PC-9 (cell line): ENCODE data around the gene GAS7. TPM values are rescaled to one million over a fixed set of nuclear protein-coding genes. Genes with fewer than 3 reads are reported as not detected.

Experiments used
- BruUV-seq: library from RNA; stranded (reverse); fragments of 400-500 nt; replicated peaks from 2 replicates; lab custom pipeline; 2021; lab: Mats Ljungman, UMichigan
- CTCF ChIA-PET: fragments of 300-600 bp; sonication (Branson Sonifier 250); formaldehyde crosslinking; loops from one replicate; lab custom pipeline; 2022; ENCODE audit warnings: antibody characterized with exemption; lab: Charles Lee
- POLR2A ChIA-PET: fragments of 300-600 bp; sonication (Branson Sonifier 250); formaldehyde crosslinking; loops from one replicate; lab custom pipeline; 2022; ENCODE audit warnings: antibody characterized with exemption; ENCODE audit not compliant: unreplicated experiment; lab: Charles Lee
- DNase-seq, 2 experiments: peaks; one replicate each; pipeline versions ENCODE4 v3.0.0 to v3.0.0-alpha.2; 2015 to 2022; ENCODE audit warnings: mixed read lengths in 1 of 2
- H2AFZ ChIP-seq: fragments of 200-600 bp; sonication (generic); 2 replicates; pipeline ENCODE4 v1.8.1; 2017; ENCODE audit warnings: antibody characterized with exemption
- H3F3A ChIP-seq: fragments of 200-600 bp; sonication (generic); 2 replicates; pipeline ENCODE4 v1.8.1; 2017; ENCODE audit warnings: antibody characterized with exemption, mild to moderate bottlenecking, low read depth; ENCODE audit not compliant: insufficient read depth
- H3K27ac ChIP-seq: fragments of 200-600 bp; sonication (generic); 2 replicates; pipeline ENCODE4 v1.6.1; 2016; ENCODE audit warnings: mixed run types
- H3K27me3 ChIP-seq: fragments of 200-600 bp; sonication (generic); 2 replicates; pipeline ENCODE4 v1.6.1; 2016; ENCODE audit warnings: low read depth, mixed run types; ENCODE audit not compliant: insufficient read depth
- H3K36me3 ChIP-seq: fragments of 200-600 bp; sonication (generic); 2 replicates; pipeline ENCODE4 v1.6.1; 2016; ENCODE audit warnings: low read depth, mixed run types
- H3K4me1 ChIP-seq: fragments of 200-600 bp; sonication (generic); replicated peaks from 2 replicates; pipeline ENCODE4 v1.6.1; 2016; ENCODE audit warnings: mixed run types; ENCODE audit not compliant: insufficient read depth
- H3K4me2 ChIP-seq: fragments of 200-600 bp; sonication (generic); 2 replicates; pipeline ENCODE4 v1.6.1; 2017; ENCODE audit warnings: mixed run types
- H3K4me3 ChIP-seq: fragments of 200-600 bp; sonication (generic); 2 replicates; pipeline ENCODE4 v1.6.1; 2016; ENCODE audit warnings: mixed run types
- H3K79me2 ChIP-seq: fragments of 200-600 bp; sonication (generic); 2 replicates; pipeline ENCODE4 v1.6.1; 2017; ENCODE audit warnings: low read depth, mixed run types
- H3K9me2 ChIP-seq: fragments of 200-600 bp; sonication (generic); 2 replicates; pipeline ENCODE4 v1.8.1; 2017; ENCODE audit warnings: mild to moderate bottlenecking; ENCODE audit not compliant: insufficient read depth
- H3K9me3 ChIP-seq: fragments of 200-600 bp; sonication (generic); 2 replicates; pipeline ENCODE4 v1.8.1; 2016; ENCODE audit warnings: low read depth; ENCODE audit not compliant: insufficient read depth
- H4K20me1 ChIP-seq: fragments of 200-600 bp; sonication (generic); 2 replicates; pipeline ENCODE4 v1.8.1; 2017; ENCODE audit not compliant: insufficient read depth
- CTCF ChIP-seq: fragments of 200-600 bp; sonication (generic); conservative IDR thresholded peaks from 2 replicates; pipeline ENCODE4 v1.6.1; 2017; ENCODE audit warnings: mixed run types, antibody characterized with exemption, mild to moderate bottlenecking, moderate library complexity
- EZH2 ChIP-seq: fragments of 200-600 bp; sonication (generic); IDR thresholded peaks from 2 replicates; pipeline ENCODE4 v1.8.0; 2017; ENCODE audit warnings: antibody characterized with exemption, low read depth
- intact Hi-C: fragments of 100-400 bp; cut with micrococcal nuclease; formaldehyde crosslinking; loops from one replicate; pipeline ENCODE4 v1.10.0; 2022; ENCODE audit not compliant: unreplicated experiment
- total RNA-seq: library from RNA; stranded (reverse); gene quantifications from 2 replicates; pipeline ENCODE4 v1.2.3, GENCODE V29; 2021

The GAS7 gene
- total RNA-seq, 1 experiment from 2014 or later: not detected

DNA sequence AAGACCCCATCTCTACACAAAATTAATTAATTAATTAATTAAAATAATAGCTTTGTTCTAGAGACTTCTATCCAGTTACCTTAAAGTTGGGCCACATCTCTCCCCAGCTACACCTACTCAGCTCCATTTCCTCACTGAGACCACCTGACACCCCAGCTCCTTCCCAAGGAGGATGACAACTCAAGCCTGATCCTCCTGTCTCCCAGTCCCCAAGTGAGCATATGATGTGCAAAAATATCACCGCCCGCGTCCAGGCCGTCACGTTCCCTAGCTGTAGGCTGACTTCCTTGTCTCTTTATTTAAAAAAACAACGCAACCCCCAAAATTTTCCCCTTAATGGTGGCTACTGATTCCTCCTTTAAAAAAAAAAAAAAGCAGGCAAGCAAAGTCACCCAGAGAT lies 173.2 kb downstream of the GAS7 start:
- Histone ChIP-seq H3K27me3 (peaks cover 75% of the 10 kb centered on the region), H3K9me3 (no peaks in the 10 kb centered on the region), H2AFZ (no peak overlapping the region), H3F3A (no peaks in the 10 kb centered on the region), H3K27ac (no peak overlapping the region), H3K4me2 (no peak overlapping the region), H3K36me3 (no peaks in the 10 kb centered on the region), H3K79me2 (no peaks in the 10 kb centered on the region), H4K20me1 (no peaks in the 10 kb centered on the region), H3K9me2 (no peaks in the 10 kb centered on the region), H3K4me3 (no peak overlapping the region), H3K4me1 (no peaks in the 10 kb centered on the region)
- intact Hi-C loops: no loop called here
- ChIA-PET CTCF (interaction anchor here (0.5 kb wide), 1 partner anchor 11 kb away, joined by 3 read pairs; no protein-coding TSS in a partner anchor), POLR2A (no interaction called here)
- TF ChIP-seq CTCF (no peak), EZH2 (no peak)
- DNase-seq: no peak
- no TSS peak for BruUV-seq

DNA sequence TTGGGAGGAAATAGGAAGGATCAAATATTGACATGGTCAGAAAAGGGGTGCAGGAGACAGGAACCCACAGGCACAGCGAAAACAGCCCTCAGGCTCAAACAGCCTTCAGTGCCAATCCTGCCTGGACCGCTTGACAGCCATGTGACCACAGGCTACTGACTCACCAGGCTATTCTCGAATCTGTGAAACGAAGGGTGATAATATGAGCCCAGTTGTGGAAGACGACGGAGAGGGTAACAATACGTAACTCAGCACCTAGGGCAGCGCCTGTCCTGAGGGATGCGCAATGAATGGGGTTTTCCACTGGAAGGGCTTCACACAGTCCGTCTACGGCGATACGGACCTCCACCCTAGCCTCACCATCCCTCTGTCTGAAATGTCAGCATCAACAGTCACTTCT lies 176.0 kb downstream of the GAS7 start:
- Histone ChIP-seq H3F3A (no peaks in the 10 kb centered on the region), H3K27ac (no peak overlapping the region), H2AFZ (no peak overlapping the region), H3K4me3 (no peak overlapping the region), H3K9me3 (no peaks in the 10 kb centered on the region), H3K4me2 (no peak overlapping the region), H4K20me1 (no peaks in the 10 kb centered on the region), H3K4me1 (no peaks in the 10 kb centered on the region), H3K9me2 (no peaks in the 10 kb centered on the region), H3K36me3 (no peaks in the 10 kb centered on the region), H3K27me3 (peaks cover 77% of the 10 kb centered on the region), H3K79me2 (no peaks in the 10 kb centered on the region)
- ChIA-PET CTCF (no interaction called here), POLR2A (no interaction called here)
- intact Hi-C loops: no loop called here
- no TSS peak for BruUV-seq
- DNase-seq: no peak
- TF ChIP-seq CTCF: no peak
- no peak for TF ChIP-seq EZH2

DNA sequence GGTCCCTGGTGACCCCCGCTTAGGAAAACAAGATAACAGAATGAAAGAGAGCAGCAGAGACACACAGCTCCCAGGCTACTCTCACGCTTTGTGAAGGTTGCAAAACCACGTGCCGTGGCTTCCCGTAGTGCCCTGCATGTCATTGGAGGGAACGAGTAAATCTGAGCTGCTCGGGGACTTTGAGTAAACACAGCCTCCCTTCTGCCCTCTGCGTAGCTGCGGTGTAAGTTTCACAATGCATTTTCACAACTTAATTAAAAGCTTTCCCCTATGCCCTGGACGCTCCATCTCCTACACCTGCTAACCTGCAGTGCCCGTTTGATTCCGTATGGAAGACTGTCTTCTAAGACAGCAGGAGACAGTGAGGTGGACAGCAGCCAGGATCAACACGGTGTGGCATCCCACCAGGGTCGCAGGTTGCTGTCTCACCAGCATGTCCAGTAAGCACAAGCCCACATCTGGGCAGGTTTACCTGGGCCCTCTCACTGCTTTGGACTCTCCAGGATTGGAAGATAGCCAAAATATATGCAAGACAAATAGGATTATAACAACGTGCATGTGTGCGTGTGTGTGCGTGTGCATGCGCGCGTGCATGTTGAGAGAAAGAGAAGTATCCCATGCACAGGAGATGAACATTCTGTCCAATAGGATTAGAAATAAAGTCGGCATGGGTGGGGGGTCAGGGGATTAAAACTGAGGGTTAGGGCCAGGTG lies 177.0 kb downstream of the GAS7 start:
- no peaks in the 10 kb centered on the region for H3K36me3 ChIP-seq
- DNase-seq: no peak
- TF ChIP-seq EZH2 (no peak), CTCF (no peak)
- ChIA-PET POLR2A (no interaction called here), CTCF (no interaction called here)
- no peaks in the 10 kb centered on the region for H3K9me3 ChIP-seq
- no peaks in the 10 kb centered on the region for H3K79me2 ChIP-seq
- H3F3A ChIP-seq: no peaks in the 10 kb centered on the region
- H2AFZ ChIP-seq: no peak overlapping the region
- no peak overlapping the region for H3K27ac ChIP-seq
- no peaks in the 10 kb centered on the region for H3K4me1 ChIP-seq
- H3K27me3 ChIP-seq: peaks cover 67% of the 10 kb centered on the region
- H3K4me3 ChIP-seq: no peak overlapping the region
- no peak overlapping the region for H3K4me2 ChIP-seq
- intact Hi-C loops: no loop called here
- BruUV-seq: no TSS peak
- no peaks in the 10 kb centered on the region for H3K9me2 ChIP-seq
- no peaks in the 10 kb centered on the region for H4K20me1 ChIP-seq
